ENCODE results near the gene CCSER1. TPM values are rescaled to one million over a fixed set of nuclear protein-coding genes. Genes with fewer than 3 reads are reported as not detected.

Gene CCSER1
- total and polyA plus RNA-seq, 10 donors, result 1.3 to 30.4 (median 20.4) TPM

DNA sequence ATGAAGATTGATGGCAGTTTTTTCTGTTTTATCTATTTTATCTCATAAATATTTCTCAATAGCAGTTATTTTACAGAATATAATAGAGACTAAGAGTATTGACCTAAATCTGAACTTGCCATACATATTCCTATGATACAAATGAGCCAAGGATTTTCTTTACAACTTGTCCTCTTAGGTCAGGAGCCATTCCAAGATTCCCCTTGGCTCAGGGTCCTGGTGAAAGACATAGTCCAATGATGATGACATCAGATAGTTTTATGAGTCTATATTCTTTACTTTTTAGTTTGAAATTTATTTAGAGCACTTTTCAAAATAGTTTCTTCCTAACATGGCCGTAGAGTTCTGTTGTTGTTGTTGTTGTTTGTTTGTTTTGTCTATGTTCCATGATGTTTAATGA, 1307.4 kb downstream of the CCSER1 start:
- DNase-seq, result no peak
- H3K4me1 ChIP-seq, result no peaks in the 10 kb centered on the region
- H3K9me3 ChIP-seq, result peaks cover 0 to 44% (median 16%) of the 10 kb centered on the region in 8 donors
- H3K36me3 ChIP-seq, result no peaks in the 10 kb centered on the region
- no peak overlapping the region for H3K4me3 ChIP-seq
- 41 to 88% (median 78%) methylated on average over 1 of the region's 1 CpG for WGBS, 5 donors
- intact Hi-C loops (cut with DNase I; ENCODE audit: low total_unique reads), result no loop called here
- no peak overlapping the region for H3K27ac ChIP-seq
- TF ChIP-seq, protein P1, sequence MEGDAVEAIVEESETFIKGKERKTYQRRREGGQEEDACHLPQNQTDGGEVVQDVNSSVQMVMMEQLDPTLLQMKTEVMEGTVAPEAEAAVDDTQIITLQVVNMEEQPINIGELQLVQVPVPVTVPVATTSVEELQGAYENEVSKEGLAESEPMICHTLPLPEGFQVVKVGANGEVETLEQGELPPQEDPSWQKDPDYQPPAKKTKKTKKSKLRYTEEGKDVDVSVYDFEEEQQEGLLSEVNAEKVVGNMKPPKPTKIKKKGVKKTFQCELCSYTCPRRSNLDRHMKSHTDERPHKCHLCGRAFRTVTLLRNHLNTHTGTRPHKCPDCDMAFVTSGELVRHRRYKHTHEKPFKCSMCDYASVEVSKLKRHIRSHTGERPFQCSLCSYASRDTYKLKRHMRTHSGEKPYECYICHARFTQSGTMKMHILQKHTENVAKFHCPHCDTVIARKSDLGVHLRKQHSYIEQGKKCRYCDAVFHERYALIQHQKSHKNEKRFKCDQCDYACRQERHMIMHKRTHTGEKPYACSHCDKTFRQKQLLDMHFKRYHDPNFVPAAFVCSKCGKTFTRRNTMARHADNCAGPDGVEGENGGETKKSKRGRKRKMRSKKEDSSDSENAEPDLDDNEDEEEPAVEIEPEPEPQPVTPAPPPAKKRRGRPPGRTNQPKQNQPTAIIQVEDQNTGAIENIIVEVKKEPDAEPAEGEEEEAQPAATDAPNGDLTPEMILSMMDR (IDR thresholded peaks at IDR 0.05 in 8 of 11, conservative IDR thresholded peaks at IDR 0.05 in 3 of 11), result no peak
- TF ChIP-seq POLR2A (IDR thresholded peaks at IDR 0.05) (no peak), POLR2AphosphoS5 (IDR thresholded peaks at IDR 0.05) (no peak)
- H3K27me3 ChIP-seq (replicated peaks in 1 of 7), result no peaks in the 10 kb centered on the region

GRCh38 chr4:91436556-91436955, 1309.4 kb downstream of the CCSER1 start:
- Histone ChIP-seq H3K4me3 (no peak overlapping the region), H3K27ac (no peak overlapping the region), H3K9me3 (peaks cover 0 to 35% (median 9%) of the 10 kb centered on the region in 8 donors), H3K36me3 (no peaks in the 10 kb centered on the region), H3K27me3 (replicated peaks in 1 of 7) (no peaks in the 10 kb centered on the region), H3K4me1 (no peaks in the 10 kb centered on the region)
- no peak for TF ChIP-seq POLR2A (IDR thresholded peaks at IDR 0.05)
- TF ChIP-seq, protein P1 (IDR thresholded peaks at IDR 0.05 in 8 of 11, conservative IDR thresholded peaks at IDR 0.05 in 3 of 11), result no peak
- no peak for TF ChIP-seq POLR2AphosphoS5 (IDR thresholded peaks at IDR 0.05)
- no peak for DNase-seq
- intact Hi-C loops (cut with DNase I; ENCODE audit: low total_unique reads), result no loop called here
- WGBS, 5 donors, result 61 to 90% (median 76%) methylated on average over 1 of the region's 1 CpG

DNA sequence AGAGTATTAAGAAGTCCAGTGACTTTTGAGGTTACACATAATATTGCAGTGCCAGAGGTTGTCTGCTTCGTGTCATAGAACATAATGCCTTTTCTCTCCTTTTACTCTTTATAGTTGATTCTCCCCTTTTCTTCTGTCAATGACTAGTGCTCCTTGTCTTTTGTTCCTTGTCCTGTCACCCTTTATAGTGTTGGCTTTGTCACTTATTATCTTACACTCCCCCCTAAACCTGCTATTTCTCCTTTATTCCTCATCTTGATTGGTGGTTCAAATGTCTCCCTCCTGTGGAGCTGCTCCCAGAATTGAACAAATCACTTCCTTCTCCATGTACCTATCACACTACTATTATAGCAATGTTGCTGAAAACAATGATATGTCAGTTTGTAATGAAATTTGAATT, 1320.0 kb downstream of the CCSER1 start:
- Histone ChIP-seq H3K27ac (no peak overlapping the region), H3K4me3 (no peak overlapping the region), H3K27me3 (replicated peaks in 1 of 7) (no peaks in the 10 kb centered on the region), H3K4me1 (no peaks in the 10 kb centered on the region), H3K9me3 (peaks cover 0 to 13% (median 0%) of the 10 kb centered on the region in 8 donors), H3K36me3 (no peaks in the 10 kb centered on the region)
- 68 to 83% (median 80%) methylated on average over 1 of the region's 1 CpG for WGBS, 5 donors
- intact Hi-C loops (cut with DNase I; ENCODE audit: low total_unique reads), result no loop called here
- DNase-seq, result no peak
- TF ChIP-seq POLR2AphosphoS5 (IDR thresholded peaks at IDR 0.05) (no peak), POLR2A (IDR thresholded peaks at IDR 0.05) (no peak)
- TF ChIP-seq, protein P1 (IDR thresholded peaks at IDR 0.05 in 8 of 11, conservative IDR thresholded peaks at IDR 0.05 in 3 of 11), result no peak

DNA sequence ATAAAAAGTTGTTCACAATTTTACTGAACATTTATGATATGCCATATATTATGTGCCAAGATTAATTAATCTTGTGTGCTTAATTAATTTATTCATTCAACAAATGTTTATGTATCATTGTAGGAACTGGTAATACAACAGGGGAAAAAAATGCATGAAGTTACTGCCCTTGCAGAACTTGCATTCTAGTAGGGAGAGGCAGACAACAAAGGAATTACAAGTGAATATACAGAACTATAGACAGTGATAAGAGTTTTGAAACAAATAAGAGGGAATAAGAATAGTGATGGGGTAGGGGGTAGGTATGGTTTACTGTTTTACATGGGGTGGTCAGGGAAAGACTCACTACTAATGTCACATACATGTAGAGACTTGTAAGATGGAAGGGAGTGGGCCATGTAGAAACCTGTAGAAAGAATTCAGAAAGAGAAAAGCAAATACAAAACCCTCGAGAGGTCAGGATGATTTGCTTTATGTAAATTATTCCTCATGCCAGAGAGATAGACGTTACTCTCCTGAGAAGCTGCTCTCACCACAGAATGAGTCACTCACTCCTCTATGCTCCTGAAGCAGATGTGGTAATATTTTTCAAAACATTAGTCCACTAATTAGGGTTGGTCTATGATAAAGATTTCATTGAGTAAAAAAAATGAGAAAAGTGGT, 1321.6 kb downstream of the CCSER1 start:
- no peak for DNase-seq
- Histone ChIP-seq H3K36me3 (no peaks in the 10 kb centered on the region), H3K27ac (no peak overlapping the region), H3K27me3 (replicated peaks in 1 of 7) (no peaks in the 10 kb centered on the region), H3K9me3 (peaks cover 0 to 18% (median 0%) of the 10 kb centered on the region in 8 donors), H3K4me3 (no peak overlapping the region), H3K4me1 (no peaks in the 10 kb centered on the region)
- 39 to 65% (median 53%) methylated on average over 2 of the region's 2 CpGs for WGBS, 5 donors
- intact Hi-C loops (cut with DNase I; ENCODE audit: low total_unique reads), result no loop called here
- no peak for TF ChIP-seq POLR2AphosphoS5 (IDR thresholded peaks at IDR 0.05)
- no peak for TF ChIP-seq POLR2A (IDR thresholded peaks at IDR 0.05)
- TF ChIP-seq, protein P1 (IDR thresholded peaks at IDR 0.05 in 8 of 11, conservative IDR thresholded peaks at IDR 0.05 in 3 of 11), result no peak
